H1 (cell line): ENCODE data around the gene NAT9. TPM values are rescaled to one million over a fixed set of nuclear protein-coding genes. Genes with fewer than 3 reads are reported as not detected.

ENCODE experiments used
- CTCF ChIA-PET: fragments of 300-600 bp; sonication (Branson Sonifier 250); formaldehyde crosslinking; loops from one replicate; lab custom pipeline; 2021; ENCODE audit not compliant: partially characterized antibody; lab: Charles Lee
- POLR2A ChIA-PET: fragments of 300-600 bp; sonication (Branson Sonifier 250); formaldehyde crosslinking; loops from one replicate; lab custom pipeline; 2021; ENCODE audit warnings: inconsistent platforms; ENCODE audit not compliant: partially characterized antibody; lab: Charles Lee
- DNase-seq, 2 experiments: peaks; one replicate each; pipeline versions ENCODE4 v3.0.0 to v3.0.0-alpha.2; 2010 to 2022; ENCODE audit warnings: low spot score in 2 of 2, low read depth in 1 of 2, mixed read lengths in 1 of 2
- FAIRE-seq: peaks from 2 replicates; lab custom pipeline; 2011; peaks lifted over from hg19 to GRCh38; lab: Jason Lieb, UNC
- H2AFZ ChIP-seq: 2 replicates; pipeline ENCODE4 v1.8.1; 2012; ENCODE audit warnings: low read length, inconsistent platforms
- H2AK5ac ChIP-seq: 2 replicates; pipeline ENCODE4 v1.6.1; 2013; ENCODE audit warnings: low read depth, low read length
- H2BK120ac ChIP-seq: replicated peaks from 2 replicates; pipeline ENCODE3; 2013; ENCODE audit warnings: low read depth, low read length, inconsistent platforms
- H2BK12ac ChIP-seq: 2 replicates; pipeline ENCODE4 v1.6.1; 2013; ENCODE audit warnings: low read depth, low read length
- H2BK15ac ChIP-seq: 2 replicates; pipeline ENCODE4 v1.6.1; 2013; ENCODE audit warnings: low read length
- H2BK20ac ChIP-seq: 2 replicates; pipeline ENCODE4 v1.6.1; 2013; ENCODE audit warnings: low read length
- H2BK5ac ChIP-seq: 2 replicates; pipeline ENCODE4 v1.6.1; 2013; ENCODE audit warnings: low read depth, low read length
- H3K14ac ChIP-seq: 2 replicates; pipeline ENCODE4 v1.6.1; 2013; ENCODE audit warnings: inconsistent platforms; ENCODE audit not compliant: insufficient read length
- H3K18ac ChIP-seq: 2 replicates; pipeline ENCODE4 v1.6.1; 2013; ENCODE audit warnings: low read length; ENCODE audit errors: extremely low read depth
- H3K23ac ChIP-seq: 2 replicates; pipeline ENCODE4 v1.6.1; 2013; ENCODE audit warnings: inconsistent platforms; ENCODE audit not compliant: insufficient read length
- H3K23me2 ChIP-seq: 2 replicates; pipeline ENCODE4 v1.6.1; 2013; ENCODE audit warnings: low read depth, low read length
- H3K27ac ChIP-seq: 2 replicates; pipeline ENCODE4 v1.6.1; 2011; ENCODE audit warnings: low read depth, low read length, inconsistent platforms
- H3K27me3 ChIP-seq, 4 experiments: replicated peaks in 1 of 4; 1 replicate in 1 of 4; 2 replicates in 3 of 4; pipeline versions ENCODE4 v1.6.1 to v1.8.1; 2011 to 2013; ENCODE audit warnings: low read length in 3 of 4, mild to moderate bottlenecking in 3 of 4, inconsistent platforms in 2 of 4, mixed read lengths in 2 of 4, moderate library complexity in 1 of 4; ENCODE audit not compliant: control insufficient read depth in 3 of 4, insufficient read depth in 3 of 4; ENCODE audit errors: extremely low read depth in 1 of 4
- H3K36me3 ChIP-seq, 4 experiments: 2 replicates each; pipeline versions ENCODE4 v1.6.1 to v1.8.1; 2011 to 2013; ENCODE audit warnings: mild to moderate bottlenecking in 4 of 4, low read length in 3 of 4, moderate library complexity in 2 of 4, control low read depth in 1 of 4, inconsistent platforms in 1 of 4; ENCODE audit not compliant: insufficient read depth in 4 of 4, control insufficient read depth in 2 of 4
- H3K4ac ChIP-seq: replicated peaks from 2 replicates; pipeline ENCODE3; 2013; ENCODE audit warnings: low read length, low read depth, mixed read lengths, inconsistent platforms; ENCODE audit not compliant: insufficient read length
- H3K4me1 ChIP-seq, 4 experiments: replicated peaks in 1 of 4; 1 replicate in 1 of 4; 2 replicates in 3 of 4; pipeline versions ENCODE4 v1.6.1 to v1.8.1; 2011 to 2013; ENCODE audit warnings: low read length in 3 of 4, inconsistent platforms in 2 of 4, mixed read lengths in 1 of 4; ENCODE audit not compliant: insufficient read depth in 4 of 4, control insufficient read depth in 3 of 4
- H3K4me2 ChIP-seq, 2 experiments: 2 replicates each; pipeline versions ENCODE4 v1.6.1 to v1.8.1; 2011 to 2013; ENCODE audit warnings: low read depth in 2 of 2, low read length in 2 of 2, control low read depth in 1 of 2, inconsistent platforms in 1 of 2, mild to moderate bottlenecking in 1 of 2; ENCODE audit not compliant: insufficient read depth in 1 of 2
- H3K4me3 ChIP-seq, 4 experiments: fragments of 200-600, 300-600 bp in 1 of 4; sonication (generic), shearing (Covaris generic), sonication (Bioruptor Twin) in 1 of 4; 2 replicates each; pipeline versions ENCODE4 v1.5.1 to v1.8.1; 2011 to 2016; ENCODE audit warnings: low read length in 4 of 4, low read depth in 3 of 4, control low read depth in 2 of 4, inconsistent platforms in 2 of 4, mild to moderate bottlenecking in 2 of 4, mixed read lengths in 1 of 4, moderate library complexity in 1 of 4; ENCODE audit not compliant: insufficient read depth in 2 of 4; ENCODE audit errors: extremely low read depth in 1 of 4
- H3K56ac ChIP-seq: replicated peaks from 2 replicates; pipeline ENCODE3; 2013; ENCODE audit warnings: low read depth, mild to moderate bottlenecking, mixed read lengths, low read length, inconsistent platforms; ENCODE audit not compliant: insufficient read length
- H3K79me1 ChIP-seq: 2 replicates; pipeline ENCODE4 v1.6.1; 2013; ENCODE audit warnings: low read depth, low read length, control low read depth
- H3K79me2 ChIP-seq, 2 experiments: 2 replicates each; pipeline versions ENCODE4 v1.6.1 to v1.8.1; 2012 to 2013; ENCODE audit warnings: low read length in 2 of 2, mild to moderate bottlenecking in 2 of 2, inconsistent platforms in 1 of 2; ENCODE audit not compliant: insufficient read depth in 2 of 2, control insufficient read depth in 1 of 2
- H3K9ac ChIP-seq, 4 experiments: replicated peaks in 1 of 4; 1 replicate in 1 of 4; 2 replicates in 3 of 4; pipeline versions ENCODE4 v1.6.1 to v1.8.1; 2011 to 2013; ENCODE audit warnings: low read depth in 3 of 4, low read length in 3 of 4, control low read depth in 2 of 4, mild to moderate bottlenecking in 2 of 4, moderate library complexity in 2 of 4, inconsistent platforms in 1 of 4; ENCODE audit errors: extremely low read depth in 1 of 4
- H3K9me3 ChIP-seq, 2 experiments: 2 replicates each; pipeline versions ENCODE4 v1.6.1 to v1.8.1; 2012 to 2013; ENCODE audit warnings: mild to moderate bottlenecking in 2 of 2, moderate library complexity in 2 of 2, control low read depth in 1 of 2, inconsistent platforms in 1 of 2, low read depth in 1 of 2, low read length in 1 of 2, mixed read lengths in 1 of 2; ENCODE audit not compliant: insufficient read depth in 2 of 2
- H4K20me1 ChIP-seq, 2 experiments: replicated peaks in 1 of 2; 2 replicates each; pipeline versions ENCODE3 to v1.8.1; 2011 to 2013; ENCODE audit warnings: inconsistent platforms in 2 of 2, low read length in 2 of 2, mild to moderate bottlenecking in 1 of 2; ENCODE audit not compliant: insufficient read depth in 2 of 2, control insufficient read depth in 1 of 2
- H4K5ac ChIP-seq: 2 replicates; pipeline ENCODE4 v1.6.1; 2013; ENCODE audit warnings: low read length, low read depth, mixed read lengths, inconsistent platforms; ENCODE audit not compliant: insufficient read length
- H4K8ac ChIP-seq: 2 replicates; pipeline ENCODE4 v1.8.0; 2013; ENCODE audit warnings: mild to moderate bottlenecking, moderate library complexity, low read length, inconsistent platforms; ENCODE audit not compliant: insufficient read depth; ENCODE audit errors: extremely low read depth
- H4K91ac ChIP-seq: replicated peaks from 2 replicates; pipeline ENCODE3; 2013; ENCODE audit warnings: low read length, mixed read lengths, inconsistent platforms; ENCODE audit not compliant: insufficient read length
- CEBPB ChIP-seq: IDR thresholded peaks from 2 replicates; pipeline ENCODE4 v1.6.1; 2012; ENCODE audit warnings: low read depth, low read length
- RBBP5 ChIP-seq: IDR thresholded peaks from 2 replicates; pipeline ENCODE4 v1.7.1; 2012; ENCODE audit warnings: low read depth, mild to moderate bottlenecking, inconsistent platforms, low read length, moderate library complexity, borderline replicate concordance
- SIRT6 ChIP-seq: IDR thresholded peaks from one replicate; pipeline ENCODE4 v1.7.1; 2012; ENCODE audit warnings: low read length, inconsistent platforms
- SIX5 ChIP-seq: IDR thresholded peaks from 2 replicates; pipeline ENCODE4 v1.6.1; 2011; ENCODE audit warnings: mild to moderate bottlenecking, low read depth, low read length
- SP1 ChIP-seq: IDR thresholded peaks from 2 replicates; pipeline ENCODE4 v1.6.1; 2011; ENCODE audit warnings: low read depth, low read length
- SP4 ChIP-seq: IDR thresholded peaks from 2 replicates; pipeline ENCODE4 v1.6.1; 2012; ENCODE audit warnings: low read length, inconsistent platforms
- SRF ChIP-seq: IDR thresholded peaks from 2 replicates; pipeline ENCODE4 v1.6.1; 2011; ENCODE audit warnings: mild to moderate bottlenecking, low read depth, low read length, moderate library complexity
- TAF7 ChIP-seq: optimal IDR thresholded peaks from 2 replicates; pipeline ENCODE3; 2011; ENCODE audit warnings: low read depth, mild to moderate bottlenecking, inconsistent platforms, low read length, moderate library complexity, borderline replicate concordance
- WGBS, 2 experiments: shearing (Covaris generic) in 1 of 2; methylation state at CpG; one replicate each; pipeline versions ENCODE4 v1.1.6 to v1.1.7; 2013 to 2015; ENCODE audit warnings: low lambda C conversion rate in 2 of 2, mixed read lengths in 2 of 2, inconsistent platforms in 1 of 2, low coverage in 1 of 2, missing lambda C conversion rate in 1 of 2; ENCODE audit not compliant: insufficient replicate concordance in 2 of 2, insufficient coverage in 1 of 2, insufficient read length in 1 of 2; ENCODE audit errors: extremely low coverage in 1 of 2, missing lambda C conversion rate in 1 of 2; 5-methylcytosine and 5-hydroxymethylcytosine counted together
- polyA plus RNA-seq, 7 experiments: library from polyadenylated mRNA; depleted of rRNA in 3 of 7; stranded (reverse) in 5 of 7; unstranded in 2 of 7; fragments of >200 nt in 5 of 7; fragments of 200-250 nt in 2 of 7; gene quantifications; 1 replicate in 5 of 7; 2 replicates in 1 of 7; 4 replicates in 1 of 7; pipeline versions ENCODE4 v1.2.1 to v1.2.3, GENCODE V29; 2011 to 2013; ENCODE audit warnings: missing spikeins in 2 of 7, mixed read lengths in 2 of 7
- total RNA-seq: library from RNA; stranded (reverse); fragmentation: NEBNext Ultra II Directional; extraction: Animal tissue kit (Norgen Biotek cat#: 25700); gene quantifications from 2 replicates; pipeline ENCODE4 v1.2.1, GENCODE V29; 2021

NAT9 gene
- total and polyA plus RNA-seq, 2 of the 8 experiments (the other 6 are each of a cell fraction or from before 2014, with no cell fraction given): 32.3 to 42.7 TPM

DNA sequence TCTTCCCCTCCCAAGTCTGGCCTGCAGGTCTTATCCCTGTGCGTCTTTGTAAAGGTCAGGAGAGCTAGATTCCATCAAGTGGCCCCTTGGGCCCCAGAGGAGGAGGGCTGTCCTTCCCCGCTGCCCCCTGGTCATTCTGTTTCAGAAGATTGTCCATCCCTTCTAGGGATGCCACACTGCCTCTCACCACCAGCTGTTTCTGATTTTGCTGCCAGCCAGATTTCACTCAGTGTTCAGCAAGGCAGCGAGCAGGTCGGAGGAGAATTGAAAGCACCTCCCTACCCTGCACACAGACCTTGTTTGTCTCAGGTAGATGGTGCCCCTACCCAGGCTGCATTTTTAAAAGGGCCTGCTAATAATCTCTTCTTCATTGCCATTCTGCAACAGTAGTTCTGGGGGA is 21.7 kb upstream of the NAT9 start:
- Histone ChIP-seq H3K27ac (no peak overlapping the region), H3K9ac (no peak overlapping the region), H3K23me2 (no peaks in the 10 kb centered on the region), H3K23ac (no peak overlapping the region), H2BK12ac (no peak overlapping the region), H3K9me3 (no peaks in the 10 kb centered on the region), H4K5ac (no peak overlapping the region), H2BK20ac (no peak overlapping the region), H4K91ac (no peak overlapping the region), H3K4me1 (no peaks in the 10 kb centered on the region), H2BK120ac (no peak overlapping the region), H3K79me1 (no peaks in the 10 kb centered on the region), H2AFZ (no peak overlapping the region), H3K36me3 (peaks cover 0 to 29% (median 6%) of the 10 kb centered on the region in 4 experiments; a peak in 6 of 8 replicates), H4K20me1 (peaks cover 0 to 16% of the 10 kb centered on the region in 2 experiments), H3K14ac (no peak overlapping the region), H2BK15ac (no peak overlapping the region), H2BK5ac (no peak overlapping the region), H3K4me2 (no peak overlapping the region), H3K27me3 (no peaks in the 10 kb centered on the region), H3K4me3 (no peak overlapping the region), H3K79me2 (no peaks in the 10 kb centered on the region), H3K18ac (no peak overlapping the region), H3K56ac (no peak overlapping the region), H4K8ac (no peak overlapping the region), H2AK5ac (no peak overlapping the region), H3K4ac (no peak overlapping the region)
- FAIRE-seq: no peak
- 81% methylated on average over 4 of the region's 4 CpGs; no CpG with 5 or more reads in 1 of the 2 experiments for WGBS, 2 experiments
- CTCF ChIA-PET: interaction anchor here (2.4 to 99.6 kb wide), 2 partner anchors 13 to 46 kb away, joined by 9 to 2981 read pairs; partner anchors contain the start of genes FDXR and GRIN2C
- POLR2A ChIA-PET: no interaction called here
- no peak for DNase-seq
- TF ChIP-seq SP1: no peak
- TF ChIP-seq SP4: no peak
- no peak for TF ChIP-seq RBBP5
- TF ChIP-seq SRF: no peak
- TF ChIP-seq TAF7: no peak
- TF ChIP-seq SIRT6: no peak
- no peak for TF ChIP-seq CEBPB
- TF ChIP-seq SIX5: no peak
